Ovary (tissue), 9 donors: ENCODE data around the gene WFDC12. TPM values are rescaled to one million over a fixed set of nuclear protein-coding genes. Genes with fewer than 3 reads are reported as not detected.
A peak's percentile ranks its signal among the peaks of the same experiment; 100 is the strongest.

Experiments
- DNase-seq, 5 donors: peaks; one replicate each; pipeline ENCODE4 v3.0.0-alpha.2; 2019 to 2020
- H3K27ac ChIP-seq, 2 donors: fragments of 200-600 bp; one replicate each; pipeline versions ENCODE4 v1.5.1 to v1.8.0; 2019 to 2022
- H3K27me3 ChIP-seq: fragments of 200-600 bp; one replicate; pipeline ENCODE4 v1.8.0; 2022
- H3K36me3 ChIP-seq: fragments of 200-600 bp; sonication (generic); one replicate; pipeline ENCODE4 v1.5.1; 2019
- H3K4me1 ChIP-seq: one replicate; pipeline ENCODE4 v1.8.1; 2013; ENCODE audit warnings: mild to moderate bottlenecking, moderate library complexity; ENCODE audit not compliant: insufficient read depth
- H3K4me3 ChIP-seq: fragments of 200-600 bp; sonication (generic); one replicate; pipeline ENCODE4 v1.5.1; 2017
- H3K9me3 ChIP-seq, 2 donors: fragments of 200-600 bp in 1 of 2; sonication (generic) in 1 of 2; one replicate each; pipeline versions ENCODE4 v1.5.1 to v1.8.1; 2013 to 2019; ENCODE audit warnings: mild to moderate bottlenecking in 1 of 2, moderate library complexity in 1 of 2
- CTCF ChIP-seq, 3 donors: fragments of 450-650 bp in 2 of 3; fragments of 200-600 bp in 1 of 3; IDR thresholded peaks; one replicate each; pipeline versions ENCODE4 v1.5.1 to v1.8.0; 2016 to 2022; ENCODE audit warnings: antibody characterized with exemption in 3 of 3, mild to moderate bottlenecking in 1 of 3
- EP300 ChIP-seq: sonication (generic); formaldehyde crosslinking; IDR thresholded peaks from one replicate; pipeline ENCODE4 v1.6.1; 2017; ENCODE audit warnings: antibody characterized with exemption
- POLR2A ChIP-seq: fragments of 450-650 bp; IDR thresholded peaks from one replicate; pipeline ENCODE4 v1.6.1; 2017; ENCODE audit warnings: antibody characterized with exemption, mild to moderate bottlenecking, moderate library complexity
- WGBS, 3 donors: extraction: QIAGEN DNeasy Blood & Tissue Kit in 1 of 3; methylation state at CpG; one replicate each; pipeline versions ENCODE4 v1.1.5 to v1.1.7; 2013 to 2017; 5-methylcytosine and 5-hydroxymethylcytosine counted together
- intact Hi-C, 4 donors: fragments of 100-400 bp; cut with DNase I; formaldehyde crosslinking; loops; one replicate each; pipeline versions ENCODE4 v1.11.0 to v1.15.1; 2022 to 2023
- polyA plus RNA-seq, 2 donors: library from polyadenylated mRNA; stranded (reverse); fragments of 200-250 nt in 1 of 2; fragments of 350-450 nt in 1 of 2; fragmentation: Illumina TruSeq in 1 of 2; extraction: RNeasy Lipid Tissue Mini Kit (QIAGEN cat#74804) in 1 of 2; gene quantifications; one replicate each; pipeline ENCODE4 v1.2.3, GENCODE V29; 2013 to 2014
- total RNA-seq, 7 donors: library from RNA; depleted of rRNA in 2 of 7; stranded (reverse); fragments of >200 nt in 2 of 7; fragmentation: NEBNext Ultra II Directional in 3 of 7; extraction: Animal tissue kit (Norgen Biotek cat#: 25700) in 3 of 7; gene quantifications; one replicate each; pipeline versions ENCODE4 v1.1.0 to v1.2.4, GENCODE V29; 2016 to 2023
- donor health status: DM: no; HTN: no; CAD: no; lungs with moderate emphysema.
- donor health status: DM: no; HTN: no; CAD: no.
- donor health status: Bipolar disorder and iron deficiency.
- donor health status: DM: yes; HTN: yes; CAD: no.
- donor health status: DM: no; HTN: no; CAD: no.
- donor health status: DM: yes; HTN: yes; CAD: no.

The WFDC12 gene
- total and polyA plus RNA-seq, 9 donors = not detected

DNA sequence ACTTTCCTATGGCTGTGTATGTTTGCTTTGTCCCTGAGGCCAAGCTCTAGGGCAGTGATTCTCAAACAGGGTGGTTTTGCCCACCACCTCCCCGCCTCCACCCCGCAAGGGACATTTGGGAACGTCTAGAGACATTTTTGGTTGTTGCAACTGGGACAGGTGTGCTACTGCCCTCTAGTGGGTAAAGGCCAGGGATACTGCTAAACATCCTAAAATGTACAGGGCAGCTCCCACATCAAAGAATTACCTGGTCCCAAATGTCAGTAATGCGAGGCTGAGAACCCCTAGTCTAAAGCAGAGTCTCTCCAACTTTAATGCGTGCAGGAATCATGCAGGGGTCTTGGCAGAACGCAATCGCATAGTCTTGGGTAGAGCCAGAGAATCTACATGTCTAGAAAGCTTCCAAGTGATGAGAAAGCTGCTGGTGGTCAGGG, 28.4 kb downstream of the WFDC12 start:
- H3K4me3 ChIP-seq = no peak overlapping the region
- H3K27me3 ChIP-seq = no peaks in the 10 kb centered on the region
- H3K27ac ChIP-seq = no peak overlapping the region
- 5 to 7% (median 7%) methylated on average over 7 of the region's 7 CpGs for WGBS, 3 donors
- no peaks in the 10 kb centered on the region for H3K36me3 ChIP-seq
- DNase-seq = peak in 4 of 5 donors; percentile 17 to 37 (median 31)
- H3K4me1 ChIP-seq = no peaks in the 10 kb centered on the region
- H3K9me3 ChIP-seq = no peaks in the 10 kb centered on the region
- intact Hi-C loops = loop anchor here (5.0 to 10.0 kb wide), 2 partner anchors 81 to 84 kb away; no protein-coding TSS in a partner anchor
- TF ChIP-seq CTCF (IDR thresholded peaks at IDR 0.05) (peak; percentile 10 to 21 (median 16)), POLR2A (no peak), EP300 (no peak)

DNA sequence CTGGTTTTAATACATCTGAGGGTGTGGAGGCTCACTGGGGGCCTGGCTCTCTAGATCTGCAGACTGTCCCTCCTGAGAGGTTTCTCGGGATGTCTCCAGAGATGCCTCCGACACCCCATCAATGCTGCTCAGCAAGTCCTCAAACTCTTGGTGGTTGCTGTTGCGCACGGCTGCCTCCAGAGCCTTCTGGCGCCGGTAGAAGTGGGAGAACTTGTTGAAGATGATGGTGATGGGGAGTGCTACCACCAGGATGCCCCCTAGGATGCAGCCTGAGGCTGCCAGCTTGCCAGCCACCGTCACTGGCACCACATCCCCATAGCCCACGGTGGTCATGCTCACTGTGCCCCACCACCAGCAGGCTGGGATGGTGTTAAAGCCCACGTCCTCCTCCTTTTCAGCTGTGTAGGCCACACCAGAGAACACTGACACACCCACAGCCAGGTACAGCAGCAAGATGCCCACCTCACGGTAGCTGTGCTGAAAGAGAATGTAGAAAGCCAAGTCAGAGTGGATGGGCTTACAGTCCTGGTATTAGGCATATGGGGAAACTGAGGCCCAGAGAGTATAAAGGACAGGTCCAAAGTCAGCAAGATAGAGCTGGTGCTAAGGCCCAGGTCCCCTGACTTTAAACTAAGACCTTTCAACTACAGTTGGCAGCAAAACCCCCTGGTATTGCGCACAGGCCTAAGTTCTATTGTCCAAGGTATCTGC, 29.2 kb downstream of the WFDC12 start:
- H3K9me3 ChIP-seq = no peaks in the 10 kb centered on the region
- intact Hi-C loops = loop anchor here (5.0 to 10.0 kb wide), 2 partner anchors 80 to 83 kb away; no protein-coding TSS in a partner anchor
- no peaks in the 10 kb centered on the region for H3K27me3 ChIP-seq
- H3K36me3 ChIP-seq = no peaks in the 10 kb centered on the region
- no peak for DNase-seq
- no peaks in the 10 kb centered on the region for H3K4me1 ChIP-seq
- no peak overlapping the region for H3K27ac ChIP-seq
- H3K4me3 ChIP-seq = no peak overlapping the region
- 88 to 93% (median 93%) methylated on average over 11 of the region's 11 CpGs for WGBS, 3 donors
- TF ChIP-seq POLR2A = no peak
- no peak for TF ChIP-seq EP300
- no peak for TF ChIP-seq CTCF (IDR thresholded peaks at IDR 0.05)

DNA sequence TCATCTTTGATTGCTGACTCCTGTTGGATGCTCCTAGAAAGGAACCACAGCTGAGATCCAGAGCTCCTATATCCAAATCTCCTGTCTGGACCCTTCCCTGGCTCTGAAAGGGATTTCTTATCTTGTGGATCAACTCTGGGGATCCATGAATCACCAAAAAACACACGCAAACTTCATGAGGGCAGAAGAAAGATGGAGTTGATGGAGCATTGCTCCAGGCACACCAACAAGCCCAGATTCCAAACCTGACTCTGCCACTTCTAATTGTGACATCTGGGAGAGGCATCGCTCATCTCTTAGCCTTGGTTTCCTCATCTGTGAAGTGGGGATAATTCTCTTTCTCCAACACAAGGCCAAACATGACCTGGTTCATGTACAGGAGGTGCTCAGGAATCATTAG, 30.1 kb downstream of the WFDC12 start:
- Histone ChIP-seq H3K27ac (no peak overlapping the region), H3K27me3 (no peaks in the 10 kb centered on the region), H3K4me1 (no peaks in the 10 kb centered on the region), H3K36me3 (no peaks in the 10 kb centered on the region), H3K4me3 (no peak overlapping the region), H3K9me3 (no peaks in the 10 kb centered on the region)
- WGBS, 3 donors = 87 to 95% (median 92%) methylated on average over 2 of the region's 2 CpGs
- TF ChIP-seq CTCF (IDR thresholded peaks at IDR 0.05) = no peak
- TF ChIP-seq EP300 = no peak
- TF ChIP-seq POLR2A = no peak
- no peak for DNase-seq
- intact Hi-C loops = loop anchor here in 3 of 4 donors (10.0 kb wide), 1 partner anchor 79 kb away; no protein-coding TSS in a partner anchor

GRCh38 chr20:45092898-45093297, 31.4 kb downstream of the WFDC12 start:
- no peak overlapping the region for H3K4me3 ChIP-seq
- intact Hi-C loops = loop anchor here in 3 of 4 donors (10.0 kb wide), 1 partner anchor 78 kb away; no protein-coding TSS in a partner anchor
- TF ChIP-seq CTCF (IDR thresholded peaks at IDR 0.05) = no peak
- TF ChIP-seq POLR2A = no peak
- no peak for TF ChIP-seq EP300
- no peaks in the 10 kb centered on the region for H3K36me3 ChIP-seq
- H3K27ac ChIP-seq = no peak overlapping the region
- no peaks in the 10 kb centered on the region for H3K9me3 ChIP-seq
- WGBS, 3 donors = 74 to 87% (median 76%) methylated on average over 7 of the region's 7 CpGs
- H3K27me3 ChIP-seq = no peaks in the 10 kb centered on the region
- H3K4me1 ChIP-seq = no peaks in the 10 kb centered on the region
- DNase-seq = no peak
